ENCODE data around the gene MGAM2.
"Not testable (repeated sequence)": the region's sequence is repeated elsewhere in the genome, so short reads cannot be mapped to it uniquely, and the experiment has no call there.

The MGAM2 gene

DNA sequence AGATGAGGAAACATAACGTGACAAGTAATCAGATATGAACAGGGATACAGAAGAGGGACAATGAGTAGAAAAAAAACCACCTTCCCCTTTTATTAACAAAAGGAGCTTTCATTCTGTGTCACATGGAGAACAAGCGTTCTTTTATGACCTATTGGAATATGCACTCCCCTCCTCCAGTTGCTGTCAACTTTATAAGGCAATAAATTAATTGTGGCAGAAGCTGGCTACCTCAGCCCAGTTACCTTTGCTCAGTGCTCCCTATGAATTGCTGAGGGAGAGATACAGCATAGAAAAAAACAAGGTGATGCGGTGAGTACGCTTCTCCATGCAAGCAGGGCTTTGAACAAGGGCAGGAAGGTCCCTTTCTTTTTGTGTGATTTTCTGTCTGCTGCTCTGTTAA is at the start of gene MGAM2:
TSS of gene MGAM2 (plus strand) at position 220 of the 400 bp plus-strand sequence. CDS start 5,156 bp downstream, outside the sequence.
- H3K4me3 Mint-ChIP-seq: no peak within 1 kb of the TSS
- no peak for ATAC-seq
- no peak within 1 kb of the TSS for H3K27ac Mint-ChIP-seq

GRCh38 chr7:142063551-142064442 is 47.7 kb upstream of the MGAM2 start:
- Mint-ChIP-seq H3K36me3 (no peaks in the 10 kb centered on the region), H3K4me3 (no peak overlapping the region)

More for the DNA sequence above, at the start of gene MGAM2:
- Mint-ChIP-seq H3K9me3 (no peaks in the 10 kb centered on the region), H3K36me3 (no peaks in the 10 kb centered on the region), H3K4me1 (no peaks in the 10 kb centered on the region)
- DNase-seq (ENCODE audit: low spot score in 2 of 2): no peak

GRCh38 chr7:142066536-142066935 is 45.0 kb upstream of the MGAM2 start:
- no peak overlapping the region for H3K4me3 Mint-ChIP-seq
- H3K27ac Mint-ChIP-seq: no peak overlapping the region
- H3K9me3 Mint-ChIP-seq: no peaks in the 10 kb centered on the region
- no peaks in the 10 kb centered on the region for H3K4me1 Mint-ChIP-seq
- DNase-seq (ENCODE audit: low spot score in 2 of 2) (no peak), ATAC-seq (no peak)
- no peaks in the 10 kb centered on the region for H3K36me3 Mint-ChIP-seq

More at GRCh38 chr7:142063551-142064442, 47.7 kb upstream of the MGAM2 start:
- Mint-ChIP-seq H3K4me1 (no peaks in the 10 kb centered on the region), H3K27ac (no peak overlapping the region), H3K9me3 (no peaks in the 10 kb centered on the region)
- no peak for ATAC-seq
- DNase-seq (ENCODE audit: low spot score in 2 of 2): no peak

DNA sequence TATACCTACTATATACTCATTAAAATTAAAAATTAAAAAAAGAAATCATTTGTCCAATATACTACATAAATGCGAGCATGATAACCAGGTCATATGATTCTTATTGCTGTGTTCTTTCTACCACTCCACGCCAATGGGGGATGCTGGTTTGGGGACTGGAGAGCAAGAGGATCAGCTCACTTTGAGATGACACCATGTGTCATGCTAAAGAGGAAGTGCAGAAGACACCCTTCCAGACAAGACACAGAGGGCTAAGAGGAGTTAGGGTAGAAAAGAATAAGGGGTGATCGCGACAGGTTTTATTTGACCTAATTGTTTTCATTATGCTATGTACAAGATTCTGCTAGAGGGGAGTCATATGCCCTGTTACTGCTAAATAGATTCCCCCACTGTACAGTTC is 33.8 kb upstream of the MGAM2 start:
- Mint-ChIP-seq H3K36me3 (no peaks in the 10 kb centered on the region), H3K27ac (no peak overlapping the region)
- ATAC-seq: no peak

DNA sequence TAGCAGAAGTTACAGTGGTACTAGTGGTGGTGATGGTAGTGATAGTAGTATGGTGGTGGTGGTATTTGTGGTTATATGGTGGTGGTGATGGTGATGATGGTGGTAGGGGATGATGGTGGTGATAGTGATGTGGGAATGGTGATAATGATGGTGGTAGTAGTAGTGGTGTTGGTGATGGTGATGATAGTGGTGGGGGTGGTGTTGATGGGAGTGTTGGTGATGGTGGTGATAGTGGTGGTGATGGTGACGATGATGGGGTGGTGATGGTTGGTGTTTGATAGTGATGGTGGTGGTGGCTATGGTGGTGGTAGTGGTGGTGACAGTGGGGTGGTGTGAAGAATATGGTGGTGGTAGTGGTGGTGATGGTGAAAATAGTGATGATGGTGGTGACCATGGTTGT is 27.9 kb upstream of the MGAM2 start:
- Mint-ChIP-seq H3K4me3 (no peak overlapping the region), H3K36me3 (no peaks in the 10 kb centered on the region), H3K27ac (no peak overlapping the region), H3K4me1 (no peaks in the 10 kb centered on the region), H3K9me3 (peaks cover 7% of the 10 kb centered on the region)
- DNase-seq (ENCODE audit: low spot score in 2 of 2): no peak
- ATAC-seq: no peak

More for the DNA sequence above, 33.8 kb upstream of the MGAM2 start:
- H3K4me3 Mint-ChIP-seq: no peak overlapping the region
- no peak for DNase-seq (ENCODE audit: low spot score in 2 of 2)
- H3K4me1 Mint-ChIP-seq: no peaks in the 10 kb centered on the region
- H3K9me3 Mint-ChIP-seq: no peaks in the 10 kb centered on the region

GRCh38 chr7:142085428-142085827 is 26.1 kb upstream of the MGAM2 start:
- no peak overlapping the region for H3K4me3 Mint-ChIP-seq
- no peaks in the 10 kb centered on the region for H3K36me3 Mint-ChIP-seq
- peaks cover 10% of the 10 kb centered on the region for H3K9me3 Mint-ChIP-seq
- no peak for ATAC-seq
- no peak for DNase-seq (ENCODE audit: low spot score in 2 of 2)
- H3K4me1 Mint-ChIP-seq: no peaks in the 10 kb centered on the region
- no peak overlapping the region for H3K27ac Mint-ChIP-seq

DNA sequence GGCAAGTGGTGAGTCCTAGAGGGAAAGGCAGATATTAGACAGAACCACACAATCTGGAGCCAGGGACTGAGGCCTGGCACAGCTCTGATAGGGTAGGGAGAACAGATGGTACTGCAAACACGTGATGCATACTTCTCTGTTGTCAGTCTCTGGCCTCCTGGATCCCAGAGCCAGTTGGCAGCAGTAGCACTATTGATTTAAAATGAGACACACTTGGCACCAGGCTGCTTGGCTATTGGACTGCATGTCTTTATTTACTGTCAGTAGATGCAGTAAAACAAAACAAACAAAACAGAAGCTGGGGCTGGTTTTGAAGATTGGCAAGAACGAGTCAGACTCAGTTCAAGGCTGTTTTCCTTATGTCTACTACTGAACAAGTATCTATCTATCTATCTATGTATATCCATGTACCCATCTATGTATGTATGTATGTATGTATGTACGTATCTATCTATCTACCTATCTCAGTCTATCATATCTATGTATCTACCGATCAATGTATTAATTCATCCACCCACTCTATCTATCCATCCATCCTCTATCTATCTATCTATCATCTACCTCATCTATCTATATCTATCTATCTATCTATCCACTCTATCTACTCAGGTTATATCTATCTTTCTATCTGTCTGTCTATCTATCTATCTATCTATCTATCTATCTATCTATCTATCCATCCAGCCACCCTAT is 23.4 kb upstream of the MGAM2 start:
- DNase-seq (ENCODE audit: low spot score in 2 of 2): no peak
- no peaks in the 10 kb centered on the region for H3K4me1 Mint-ChIP-seq
- no peaks in the 10 kb centered on the region for H3K36me3 Mint-ChIP-seq
- no peak overlapping the region for H3K27ac Mint-ChIP-seq
- no peak overlapping the region for H3K4me3 Mint-ChIP-seq
- peaks cover 10% of the 10 kb centered on the region for H3K9me3 Mint-ChIP-seq
- no peak for ATAC-seq

GRCh38 chr7:142089035-142089434 is 22.5 kb upstream of the MGAM2 start:
- no peak overlapping the region for H3K4me3 Mint-ChIP-seq

GRCh38 chr7:142091961-142092360 is 19.6 kb upstream of the MGAM2 start:
- H3K9me3 Mint-ChIP-seq: peaks cover 6% of the 10 kb centered on the region
- H3K36me3 Mint-ChIP-seq: no peaks in the 10 kb centered on the region
- ATAC-seq (no peak), DNase-seq (ENCODE audit: low spot score in 2 of 2) (no peak)
- no peak overlapping the region for H3K27ac Mint-ChIP-seq
- no peak overlapping the region for H3K4me3 Mint-ChIP-seq
- H3K4me1 Mint-ChIP-seq: no peaks in the 10 kb centered on the region

More at GRCh38 chr7:142089035-142089434, 22.5 kb upstream of the MGAM2 start:
- Mint-ChIP-seq H3K36me3 (no peaks in the 10 kb centered on the region), H3K27ac (no peak overlapping the region), H3K4me1 (no peaks in the 10 kb centered on the region), H3K9me3 (peaks cover 6% of the 10 kb centered on the region)
- ATAC-seq (no peak), DNase-seq (ENCODE audit: low spot score in 2 of 2) (no peak)

DNA sequence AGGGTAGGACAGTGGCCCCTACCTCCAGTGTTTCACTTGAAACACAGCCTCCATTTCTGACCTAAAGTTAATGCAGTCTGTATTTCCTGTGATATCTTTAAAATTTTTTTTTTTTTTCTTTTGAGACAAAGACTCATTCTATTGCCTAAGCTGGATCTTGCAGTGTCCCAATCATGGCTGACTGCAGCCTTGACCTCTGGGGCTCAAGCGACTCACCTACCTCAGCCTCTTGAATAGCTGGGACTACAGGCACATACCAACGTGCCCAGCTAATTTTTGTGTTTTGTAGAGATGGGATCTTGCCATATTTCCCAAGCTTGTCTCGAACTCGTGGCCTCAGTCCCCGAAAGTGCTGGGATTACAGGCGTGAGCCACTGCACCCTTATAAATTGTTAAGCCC is 16.7 kb upstream of the MGAM2 start:
- Mint-ChIP-seq H3K4me1 (no peaks in the 10 kb centered on the region), H3K9me3 (no peaks in the 10 kb centered on the region), H3K27ac (no peak overlapping the region), H3K36me3 (no peaks in the 10 kb centered on the region), H3K4me3 (no peak overlapping the region)
- ATAC-seq: no peak
- DNase-seq (ENCODE audit: low spot score in 2 of 2): no peak

- Mint-ChIP-seq H3K36me3 (no peaks in the 10 kb centered on the region), H3K4me3 (no peak overlapping the region), H3K4me1 (no peaks in the 10 kb centered on the region), H3K27ac (no peak overlapping the region), H3K9me3 (no peaks in the 10 kb centered on the region)
- ATAC-seq: no peak
- no peak for DNase-seq (ENCODE audit: low spot score in 2 of 2)
These were observed 13.9 kb upstream of the MGAM2 start for GRCh38 chr7:142097571-142097970.

GRCh38 chr7:142098004-142098403 is 13.5 kb upstream of the MGAM2 start:
- no peak overlapping the region for H3K4me3 Mint-ChIP-seq
- no peaks in the 10 kb centered on the region for H3K9me3 Mint-ChIP-seq
- no peaks in the 10 kb centered on the region for H3K36me3 Mint-ChIP-seq
- DNase-seq (ENCODE audit: low spot score in 2 of 2) (no peak), ATAC-seq (no peak)
- no peaks in the 10 kb centered on the region for H3K4me1 Mint-ChIP-seq
- no peak overlapping the region for H3K27ac Mint-ChIP-seq

DNA sequence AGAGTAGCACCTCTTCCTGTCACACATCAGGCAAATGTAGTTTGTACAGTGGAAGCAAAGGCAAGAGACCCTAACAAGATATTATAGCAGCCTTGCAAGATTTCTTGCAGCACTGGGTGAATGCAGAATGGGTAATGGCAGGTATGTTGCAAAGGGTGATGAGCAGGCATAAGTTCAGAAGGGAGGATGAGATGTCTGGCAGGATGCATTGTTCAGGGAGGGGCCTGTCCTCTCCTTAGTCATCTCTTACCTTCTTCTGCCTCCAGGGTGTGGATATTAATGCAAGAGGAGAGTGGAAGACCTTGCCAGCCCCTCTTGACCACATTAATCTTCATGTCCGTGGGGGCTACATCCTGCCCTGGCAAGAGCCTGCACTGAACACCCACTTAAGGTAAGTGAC is 12.2 kb upstream of the MGAM2 start:
- H3K4me1 Mint-ChIP-seq; DNase-seq (ENCODE audit: low spot score in 2 of 2); H3K4me3 Mint-ChIP-seq; H3K9me3 Mint-ChIP-seq; H3K36me3 Mint-ChIP-seq; H3K27ac Mint-ChIP-seq: not testable (repeated sequence)
- ATAC-seq: peak; percentile 49

GRCh38 chr7:142100634-142101033 is 10.9 kb upstream of the MGAM2 start:
- H3K4me3 Mint-ChIP-seq: no peak overlapping the region
- no peak for DNase-seq (ENCODE audit: low spot score in 2 of 2)
- ATAC-seq: no peak
- H3K4me1 Mint-ChIP-seq: no peaks in the 10 kb centered on the region
- no peak overlapping the region for H3K27ac Mint-ChIP-seq
- H3K9me3 Mint-ChIP-seq: no peaks in the 10 kb centered on the region
- no peaks in the 10 kb centered on the region for H3K36me3 Mint-ChIP-seq

- not testable (repeated sequence) for H3K27ac Mint-ChIP-seq; H3K4me3 Mint-ChIP-seq; DNase-seq (ENCODE audit: low spot score in 2 of 2); ATAC-seq; H3K9me3 Mint-ChIP-seq; H3K4me1 Mint-ChIP-seq; H3K36me3 Mint-ChIP-seq
These were observed 9.7 kb upstream of the MGAM2 start for GRCh38 chr7:142101794-142102193.

Measured in stimulated activated effector memory CD8-positive, alpha-beta T cell treated with anti-CD3 and anti-CD28 coated beads, Interleukin-12 subunit alpha, Interleukin-12 subunit beta, amount 100 ng/mL, for 72 hours (primary cell).